Tibial nerve (tissue), 4 donors: Measurements from ENCODE around the gene KAZN. TPM values are rescaled to one million over a fixed set of nuclear protein-coding genes. Genes with fewer than 3 reads are reported as not detected.

Experiments used
- DNase-seq, 2 donors: peaks; one replicate each; pipeline ENCODE4 v3.0.0-alpha.2; 2019; ENCODE audit warnings: low spot score in 2 of 2
- H3K27ac ChIP-seq, 4 donors: fragments of 200-600 bp; sonication (generic) in 3 of 4; one replicate each; pipeline ENCODE4 v1.5.1; 2017 to 2019; ENCODE audit warnings: mild to moderate bottlenecking in 1 of 4
- H3K27me3 ChIP-seq, 2 donors: fragments of 200-600 bp; sonication (generic) in 1 of 2; one replicate each; pipeline versions ENCODE4 v1.5.1 to v1.6.0; 2017 to 2019
- H3K36me3 ChIP-seq, 3 donors: fragments of 200-600 bp; sonication (generic); one replicate each; pipeline ENCODE4 v1.5.1; 2018 to 2019
- H3K4me1 ChIP-seq, 4 donors: fragments of 200-600 bp; sonication (generic) in 3 of 4; one replicate each; pipeline ENCODE4 v1.5.1; 2017 to 2019
- H3K4me3 ChIP-seq, 4 donors: fragments of 200-600 bp; sonication (generic) in 3 of 4; one replicate each; pipeline ENCODE4 v1.5.1; 2017 to 2019; ENCODE audit warnings: mild to moderate bottlenecking in 1 of 4, moderate library complexity in 1 of 4
- H3K9me3 ChIP-seq, 4 donors: fragments of 200-600 bp; sonication (generic) in 3 of 4; one replicate each; pipeline ENCODE4 v1.5.1; 2017 to 2019
- EP300 ChIP-seq, 2 donors: sonication (generic); formaldehyde crosslinking; IDR thresholded peaks; one replicate each; pipeline ENCODE4 v1.6.1; 2017; ENCODE audit warnings: antibody characterized with exemption in 2 of 2, mild to moderate bottlenecking in 1 of 2
- POLR2A ChIP-seq, 2 donors: fragments of 450-650 bp; IDR thresholded peaks; one replicate each; pipeline ENCODE4 v1.6.1; 2017; ENCODE audit warnings: antibody characterized with exemption in 2 of 2, mild to moderate bottlenecking in 2 of 2, moderate library complexity in 2 of 2
- WGBS, 2 donors: methylation state at CpG; one replicate each; pipeline ENCODE4 v1.1.5; 2018; 5-methylcytosine and 5-hydroxymethylcytosine counted together
- total RNA-seq, 4 donors: library from RNA; depleted of rRNA; stranded (reverse); fragments of >200 nt; gene quantifications; one replicate each; pipeline ENCODE4 v1.1.0, GENCODE V29; 2016
- TF ChIP-seq, protein P1 (sequence below), 5 experiments: fragments of 200-600 bp in 3 of 5; fragments of 450-650 bp in 2 of 5; sonication (generic) in 3 of 5; IDR thresholded peaks; one replicate each; pipeline ENCODE4 v1.5.1; 2016 to 2019; ENCODE audit warnings: antibody characterized with exemption in 5 of 5, mild to moderate bottlenecking in 3 of 5, moderate library complexity in 2 of 5

KAZN gene
- total RNA-seq, 4 donors from 2014 or later = 16.0 to 29.2 (median 22.2) TPM

DNA sequence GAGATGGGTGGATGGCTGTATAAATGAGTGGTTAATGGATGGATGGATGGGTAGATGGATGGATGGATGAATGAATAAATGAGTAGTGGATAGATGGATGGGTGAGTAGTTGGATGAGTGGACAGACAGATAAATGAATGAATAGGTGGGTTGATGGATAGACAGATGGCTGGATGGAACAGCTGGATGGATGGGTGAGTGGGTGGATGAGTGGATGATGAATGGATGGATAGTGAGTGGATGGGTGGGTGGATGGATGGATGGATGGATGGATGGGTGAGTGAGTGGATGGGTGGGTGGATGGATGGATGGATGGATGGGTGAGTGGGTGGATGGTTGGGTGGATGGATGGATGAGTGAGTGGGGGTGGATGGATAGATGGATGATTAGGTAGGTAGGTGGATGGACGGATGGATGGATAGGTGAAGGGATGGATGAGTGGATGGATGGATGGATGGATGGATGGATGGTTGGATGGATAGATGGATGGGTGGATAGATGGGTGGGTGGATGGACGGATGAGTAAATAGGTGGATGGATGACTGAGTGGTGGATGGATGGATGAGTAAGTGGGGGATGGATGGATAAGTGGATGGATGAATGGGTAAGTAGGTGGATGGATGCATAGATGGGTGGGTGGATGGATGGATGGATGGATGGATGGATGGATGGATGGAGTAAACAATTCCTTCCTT lies 246.6 kb downstream of the KAZN start:
- Histone ChIP-seq H3K36me3 (no peaks in the 10 kb centered on the region), H3K4me1 (no peaks in the 10 kb centered on the region), H3K9me3 (peaks cover 0 to 38% (median 2%) of the 10 kb centered on the region in 4 donors), H3K27ac (no peak overlapping the region), H3K4me3 (no peak overlapping the region), H3K27me3 (no peaks in the 10 kb centered on the region)
- no peak for TF ChIP-seq POLR2A (IDR thresholded peaks at IDR 0.05)
- DNase-seq = no peak
- 85 to 89% methylated on average over 2 of the region's 2 CpGs for WGBS, 2 donors

DNA sequence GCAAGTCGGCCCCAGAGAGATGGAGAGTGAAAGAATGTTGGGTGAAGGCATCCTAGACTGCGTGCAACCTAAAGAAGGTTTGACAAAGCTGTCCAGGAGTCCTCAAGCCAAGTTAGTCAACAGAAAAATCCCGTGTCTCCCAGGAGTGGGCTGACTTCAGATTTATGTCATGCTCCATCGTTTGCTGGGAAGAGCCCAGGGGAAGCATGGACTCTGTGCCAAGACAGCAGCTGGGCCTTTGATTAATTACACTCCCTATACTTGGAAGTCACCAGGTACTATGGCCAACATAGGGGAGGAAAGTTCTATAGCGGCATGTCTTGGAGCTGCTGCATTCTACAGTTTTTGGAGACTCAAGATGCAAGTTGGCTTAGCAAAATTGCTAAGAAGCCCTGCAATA lies 247.4 kb downstream of the KAZN start:
- no peaks in the 10 kb centered on the region for H3K27me3 ChIP-seq
- H3K4me1 ChIP-seq = no peaks in the 10 kb centered on the region
- DNase-seq = no peak
- peaks cover 0 to 33% (median 2%) of the 10 kb centered on the region in 4 donors for H3K9me3 ChIP-seq
- WGBS, 2 donors = 71 to 76% methylated on average over 5 of the region's 5 CpGs
- TF ChIP-seq POLR2A (IDR thresholded peaks at IDR 0.05) = no peak
- TF ChIP-seq EP300 (IDR thresholded peaks at IDR 0.05) = no peak
- TF ChIP-seq, protein P1, sequence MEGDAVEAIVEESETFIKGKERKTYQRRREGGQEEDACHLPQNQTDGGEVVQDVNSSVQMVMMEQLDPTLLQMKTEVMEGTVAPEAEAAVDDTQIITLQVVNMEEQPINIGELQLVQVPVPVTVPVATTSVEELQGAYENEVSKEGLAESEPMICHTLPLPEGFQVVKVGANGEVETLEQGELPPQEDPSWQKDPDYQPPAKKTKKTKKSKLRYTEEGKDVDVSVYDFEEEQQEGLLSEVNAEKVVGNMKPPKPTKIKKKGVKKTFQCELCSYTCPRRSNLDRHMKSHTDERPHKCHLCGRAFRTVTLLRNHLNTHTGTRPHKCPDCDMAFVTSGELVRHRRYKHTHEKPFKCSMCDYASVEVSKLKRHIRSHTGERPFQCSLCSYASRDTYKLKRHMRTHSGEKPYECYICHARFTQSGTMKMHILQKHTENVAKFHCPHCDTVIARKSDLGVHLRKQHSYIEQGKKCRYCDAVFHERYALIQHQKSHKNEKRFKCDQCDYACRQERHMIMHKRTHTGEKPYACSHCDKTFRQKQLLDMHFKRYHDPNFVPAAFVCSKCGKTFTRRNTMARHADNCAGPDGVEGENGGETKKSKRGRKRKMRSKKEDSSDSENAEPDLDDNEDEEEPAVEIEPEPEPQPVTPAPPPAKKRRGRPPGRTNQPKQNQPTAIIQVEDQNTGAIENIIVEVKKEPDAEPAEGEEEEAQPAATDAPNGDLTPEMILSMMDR (IDR thresholded peaks at IDR 0.05) = no peak
- no peak overlapping the region for H3K4me3 ChIP-seq
- no peaks in the 10 kb centered on the region for H3K36me3 ChIP-seq
- H3K27ac ChIP-seq = no peak overlapping the region

DNA sequence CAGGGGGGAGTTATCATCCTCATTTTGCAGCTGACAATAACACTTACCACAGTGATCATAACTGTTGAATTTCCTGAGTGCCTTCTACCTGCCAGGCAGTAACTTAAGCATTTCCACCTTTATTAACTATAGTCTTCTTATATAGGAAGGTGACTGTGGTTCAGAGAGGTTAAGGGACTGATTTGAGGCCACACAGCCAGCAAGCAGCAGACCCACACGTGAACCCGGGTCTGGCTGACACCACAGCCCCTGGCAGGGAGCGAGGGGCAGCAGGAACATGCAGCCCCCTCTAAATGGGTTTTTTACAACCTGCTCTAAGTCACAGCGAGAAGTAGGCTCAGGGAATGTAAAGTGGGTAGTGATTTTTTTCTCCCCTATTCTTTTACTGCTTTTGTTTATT lies 248.2 kb downstream of the KAZN start:
- Histone ChIP-seq H3K27ac (no peak overlapping the region), H3K4me3 (no peak overlapping the region), H3K36me3 (no peaks in the 10 kb centered on the region), H3K4me1 (no peaks in the 10 kb centered on the region), H3K27me3 (no peaks in the 10 kb centered on the region), H3K9me3 (peaks cover 0 to 25% (median 2%) of the 10 kb centered on the region in 4 donors)
- 55 to 65% methylated on average over 4 of the region's 4 CpGs for WGBS, 2 donors
- TF ChIP-seq POLR2A (IDR thresholded peaks at IDR 0.05) = no peak
- no peak for TF ChIP-seq EP300 (IDR thresholded peaks at IDR 0.05)
- TF ChIP-seq, protein P1 (IDR thresholded peaks at IDR 0.05) = no peak
- DNase-seq = no peak

DNA sequence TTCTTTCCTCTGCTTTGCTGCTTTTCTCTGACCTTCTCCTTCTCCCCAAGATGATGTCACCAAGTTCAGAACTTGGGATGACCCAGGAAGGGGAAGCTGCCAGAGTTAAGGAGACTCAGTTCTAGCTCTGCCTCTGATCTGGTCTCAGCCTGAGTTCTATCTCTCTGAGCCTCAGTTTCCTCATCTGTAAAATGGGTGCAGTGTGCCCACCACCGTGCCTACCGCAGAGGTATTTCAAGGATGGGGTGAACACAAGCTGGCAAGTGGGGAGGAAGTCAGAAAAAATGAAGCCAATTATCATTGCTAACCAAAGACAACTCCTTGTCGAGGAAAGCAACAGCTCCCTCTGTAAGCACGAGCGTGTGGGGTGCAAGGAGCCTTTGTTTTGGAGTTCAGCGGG lies 249.7 kb downstream of the KAZN start:
- no peaks in the 10 kb centered on the region for H3K36me3 ChIP-seq
- H3K9me3 ChIP-seq = peaks cover 0 to 9% (median 0%) of the 10 kb centered on the region in 4 donors
- H3K4me3 ChIP-seq = no peak overlapping the region
- no peaks in the 10 kb centered on the region for H3K4me1 ChIP-seq
- TF ChIP-seq EP300 (IDR thresholded peaks at IDR 0.05) = no peak
- TF ChIP-seq, protein P1 (IDR thresholded peaks at IDR 0.05) = no peak
- no peak for TF ChIP-seq POLR2A (IDR thresholded peaks at IDR 0.05)
- 80 to 83% methylated on average over 6 of the region's 6 CpGs for WGBS, 2 donors
- H3K27ac ChIP-seq = no peak overlapping the region
- no peak for DNase-seq
- no peaks in the 10 kb centered on the region for H3K27me3 ChIP-seq

DNA sequence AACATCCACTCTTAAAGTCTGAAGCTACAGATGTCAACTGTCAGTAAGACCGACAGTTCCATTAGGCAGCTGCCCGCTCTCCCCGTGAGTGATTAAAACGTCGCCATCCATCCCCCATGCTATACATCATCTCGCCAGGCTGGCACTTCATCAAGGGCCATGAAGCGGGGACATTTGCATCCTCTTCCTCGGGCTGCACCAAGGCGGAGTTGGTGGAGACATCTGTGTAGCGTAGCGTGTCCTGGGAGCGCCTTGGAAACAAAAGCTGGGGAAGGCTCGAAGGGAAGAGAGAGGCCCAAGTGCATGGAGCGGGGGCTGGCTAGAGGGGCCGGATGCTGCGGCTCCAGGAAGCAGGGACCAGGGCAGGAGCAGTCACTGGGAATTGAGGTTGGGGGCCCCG lies 250.1 kb downstream of the KAZN start:
- no peak overlapping the region for H3K27ac ChIP-seq
- WGBS, 2 donors = 73 to 79% methylated on average over 16 to 17 of the region's 17 CpGs
- no peaks in the 10 kb centered on the region for H3K36me3 ChIP-seq
- DNase-seq = no peak
- peaks cover 0 to 7% (median 0%) of the 10 kb centered on the region in 4 donors for H3K9me3 ChIP-seq
- no peaks in the 10 kb centered on the region for H3K4me1 ChIP-seq
- H3K27me3 ChIP-seq = no peaks in the 10 kb centered on the region
- TF ChIP-seq POLR2A (IDR thresholded peaks at IDR 0.05) (no peak), EP300 (IDR thresholded peaks at IDR 0.05) (no peak)
- TF ChIP-seq, protein P1 (IDR thresholded peaks at IDR 0.05) = no peak
- H3K4me3 ChIP-seq = no peak overlapping the region
